BLaER1 (cell line): Measurements from ENCODE around the gene CNFN.
"Not testable (repeated sequence)": the region's sequence is repeated elsewhere in the genome, so short reads cannot be mapped to it uniquely, and the experiment has no call there.

Experiments
- H3K27ac ChIP-seq: shearing (Covaris generic); formaldehyde crosslinking; 2 replicates; pipeline ENCODE4 v1.8.1; 2022
- H3K27me3 ChIP-seq: shearing (Covaris generic); formaldehyde crosslinking; 2 replicates; pipeline ENCODE4 v1.8.1; 2022
- H3K36me3 ChIP-seq: shearing (Covaris generic); formaldehyde crosslinking; 2 replicates; pipeline ENCODE4 v1.8.1; 2022
- H3K4me1 ChIP-seq: shearing (Covaris generic); formaldehyde crosslinking; 2 replicates; pipeline ENCODE4 v1.8.1; 2022
- H3K4me2 ChIP-seq: shearing (Covaris generic); formaldehyde crosslinking; 2 replicates; pipeline ENCODE4 v1.8.1; 2022
- H3K4me3 ChIP-seq: shearing (Covaris generic); formaldehyde crosslinking; 2 replicates; pipeline ENCODE4 v1.8.1; 2022
- H3K9ac ChIP-seq: shearing (Covaris generic); formaldehyde crosslinking; 2 replicates; pipeline ENCODE4 v1.8.1; 2022
- H3K9me3 ChIP-seq: shearing (Covaris generic); formaldehyde crosslinking; 2 replicates; pipeline ENCODE4 v1.8.1; 2022
- H4K20me1 ChIP-seq: shearing (Covaris generic); formaldehyde crosslinking; 2 replicates; pipeline ENCODE4 v1.8.1; 2022
- Cebpa-rat ChIP-seq: shearing (Covaris generic); IDR thresholded peaks from 2 replicates; pipeline ENCODE4 v1.8.1; 2022

Gene CNFN

GRCh38 chr19:42343344-42344110 lies 46.6 kb downstream of the CNFN start:
- Histone ChIP-seq H3K27me3 (no peaks in the 10 kb centered on the region), H3K36me3 (peaks cover 72% of the 10 kb centered on the region), H3K9ac (no peak overlapping the region), H3K4me2 (no peak overlapping the region), H3K4me1 (no peaks in the 10 kb centered on the region), H3K4me3 (no peak overlapping the region), H3K27ac (no peak overlapping the region), H4K20me1 (no peaks in the 10 kb centered on the region), H3K9me3 (no peaks in the 10 kb centered on the region)
- no peak for TF ChIP-seq Cebpa-rat

- H3K9ac ChIP-seq, H3K27ac ChIP-seq, H3K4me1 ChIP-seq, H3K4me2 ChIP-seq, H3K9me3 ChIP-seq, H3K4me3 ChIP-seq, H3K27me3 ChIP-seq: not testable (repeated sequence)
- Histone ChIP-seq H4K20me1 (peaks cover 11% of the 10 kb centered on the region), H3K36me3 (peaks cover 74% of the 10 kb centered on the region)
Observed at GRCh38 chr19:42339922-42340321, 50.2 kb downstream of the CNFN start.

- not testable (repeated sequence) for H3K9me3 ChIP-seq, H3K4me1 ChIP-seq, H3K27ac ChIP-seq, H3K4me2 ChIP-seq, H3K4me3 ChIP-seq, H3K27me3 ChIP-seq, H3K9ac ChIP-seq
- Histone ChIP-seq H4K20me1 (peaks cover 14% of the 10 kb centered on the region), H3K36me3 (peaks cover 72% of the 10 kb centered on the region)
Observed at GRCh38 chr19:42339126-42339860, 50.8 kb downstream of the CNFN start.
